ENCODE measurements around the gene MCRIP2. TPM values are rescaled to one million over a fixed set of nuclear protein-coding genes. Genes with fewer than 3 reads are reported as not detected.

The MCRIP2 gene
- polyA plus RNA-seq, 1 donor from 2014 or later, result 29.1 TPM

GRCh38 chr16:671353-672131, 29.9 kb downstream of the MCRIP2 start:
- H3F3A ChIP-seq (ENCODE audit: insufficient read depth, low read length, poor library complexity, severe bottlenecking), result no peaks in the 10 kb centered on the region
- no peak overlapping the region for H3K4me2 ChIP-seq (ENCODE audit: low read length)
- peaks cover 9% of the 10 kb centered on the region for H3K79me2 ChIP-seq (replicated peaks; ENCODE audit: insufficient read depth, low read length)
- H3K9me2 ChIP-seq (ENCODE audit: insufficient read depth, low read length), result no peaks in the 10 kb centered on the region
- H3K27me3 ChIP-seq (ENCODE audit: insufficient read depth, low read depth, low read length), result peaks cover 3% of the 10 kb centered on the region
- H3K27ac ChIP-seq (ENCODE audit: low read length), result no peak overlapping the region
- no peak for TF ChIP-seq CTCF (IDR thresholded peaks at IDR 0.05; ENCODE audit: poor library complexity, severe bottlenecking)
- no peak for TF ChIP-seq EZH2 (IDR thresholded peaks at IDR 0.05; ENCODE audit: borderline replicate concordance, insufficient read depth, low read length, poor library complexity, severe bottlenecking)
- TF ChIP-seq RAD21 (conservative IDR thresholded peaks at IDR 0.05), result no peak
- H3K4me3 ChIP-seq (ENCODE audit: low read length), result no peak overlapping the region
- H2AFZ ChIP-seq (ENCODE audit: low read depth, low read length), result no peak overlapping the region
- H3K36me3 ChIP-seq (ENCODE audit: insufficient read depth, low read length), result no peaks in the 10 kb centered on the region
- H3K9me3 ChIP-seq (ENCODE audit: low read length), result no peaks in the 10 kb centered on the region
- no peak overlapping the region for H3K9ac ChIP-seq (ENCODE audit: low read length)
- no peaks in the 10 kb centered on the region for H4K20me1 ChIP-seq (ENCODE audit: insufficient read depth)

GRCh38 chr16:672371-672770, 30.7 kb downstream of the MCRIP2 start:
- H3K27ac ChIP-seq (ENCODE audit: low read length), result no peak overlapping the region
- H3K27me3 ChIP-seq (ENCODE audit: insufficient read depth, low read depth, low read length), result peaks cover 3% of the 10 kb centered on the region
- H2AFZ ChIP-seq (ENCODE audit: low read depth, low read length), result no peak overlapping the region
- H3F3A ChIP-seq (ENCODE audit: insufficient read depth, low read length, poor library complexity, severe bottlenecking), result no peaks in the 10 kb centered on the region
- H3K9me2 ChIP-seq (ENCODE audit: insufficient read depth, low read length), result no peaks in the 10 kb centered on the region
- H3K79me2 ChIP-seq (replicated peaks; ENCODE audit: insufficient read depth, low read length), result peaks cover 9% of the 10 kb centered on the region
- no peaks in the 10 kb centered on the region for H3K36me3 ChIP-seq (ENCODE audit: insufficient read depth, low read length)
- H3K4me3 ChIP-seq (ENCODE audit: low read length), result no peak overlapping the region
- no peak for TF ChIP-seq POLR2AphosphoS5 (IDR thresholded peaks at IDR 0.05)
- H3K4me2 ChIP-seq (ENCODE audit: low read length), result no peak overlapping the region
- no peaks in the 10 kb centered on the region for H3K9me3 ChIP-seq (ENCODE audit: low read length)
- no peak overlapping the region for H3K9ac ChIP-seq (ENCODE audit: low read length)
- no peaks in the 10 kb centered on the region for H4K20me1 ChIP-seq (ENCODE audit: insufficient read depth)

- Histone ChIP-seq H3K27me3 (ENCODE audit: insufficient read depth, low read depth, low read length) (peaks cover 3% of the 10 kb centered on the region), H3K36me3 (ENCODE audit: insufficient read depth, low read length) (no peaks in the 10 kb centered on the region), H3K27ac (ENCODE audit: low read length) (no peak overlapping the region), H3K9ac (ENCODE audit: low read length) (no peak overlapping the region), H3F3A (ENCODE audit: insufficient read depth, low read length, poor library complexity, severe bottlenecking) (no peaks in the 10 kb centered on the region), H3K79me2 (replicated peaks; ENCODE audit: insufficient read depth, low read length) (peaks cover 9% of the 10 kb centered on the region), H2AFZ (ENCODE audit: low read depth, low read length) (no peak overlapping the region), H4K20me1 (ENCODE audit: insufficient read depth) (no peaks in the 10 kb centered on the region), H3K4me2 (ENCODE audit: low read length) (no peak overlapping the region), H3K9me2 (ENCODE audit: insufficient read depth, low read length) (no peaks in the 10 kb centered on the region), H3K4me3 (ENCODE audit: low read length) (no peak overlapping the region), H3K9me3 (ENCODE audit: low read length) (no peaks in the 10 kb centered on the region)
- TF ChIP-seq MXI1 (conservative IDR thresholded peaks at IDR 0.05; ENCODE audit: poor library complexity, severe bottlenecking) (no peak), REST (IDR thresholded peaks at IDR 0.05; ENCODE audit: borderline replicate concordance) (no peak), POLR2AphosphoS5 (IDR thresholded peaks at IDR 0.05) (no peak), EP300 (conservative IDR thresholded peaks at IDR 0.05; ENCODE audit: poor library complexity, severe bottlenecking) (no peak), SMC3 (conservative IDR thresholded peaks at IDR 0.05; ENCODE audit: poor library complexity) (no peak), TAF1 (IDR thresholded peaks at IDR 0.05; ENCODE audit: low read depth) (no peak), RAD21 (conservative IDR thresholded peaks at IDR 0.05) (no peak), CTCF (IDR thresholded peaks at IDR 0.05; ENCODE audit: poor library complexity, severe bottlenecking) (no peak), EZH2 (IDR thresholded peaks at IDR 0.05; ENCODE audit: borderline replicate concordance, insufficient read depth, low read length, poor library complexity, severe bottlenecking) (no peak)
These were observed 31.2 kb downstream of the MCRIP2 start for GRCh38 chr16:672851-673250.

Data from neural cell (in vitro differentiated cells).